D721Med (cell line): ENCODE measurements around the gene BNC2.

Experiments used
- DNase-seq: peaks from one replicate; pipeline ENCODE4 v3.0.0; 2011; ENCODE audit warnings: low spot score; ENCODE audit not compliant: insufficient read length
- FAIRE-seq: peaks from 2 replicates; lab custom pipeline; 2011; peaks lifted over from hg19 to GRCh38; lab: Jason Lieb, UNC
- TF ChIP-seq, protein P1 (sequence below): IDR thresholded peaks from 2 replicates; pipeline ENCODE4 v1.5.1; 2012; ENCODE audit warnings: mild to moderate bottlenecking, control low read depth; ENCODE audit not compliant: insufficient read depth; ENCODE audit errors: missing control alignments

BNC2 gene

DNA sequence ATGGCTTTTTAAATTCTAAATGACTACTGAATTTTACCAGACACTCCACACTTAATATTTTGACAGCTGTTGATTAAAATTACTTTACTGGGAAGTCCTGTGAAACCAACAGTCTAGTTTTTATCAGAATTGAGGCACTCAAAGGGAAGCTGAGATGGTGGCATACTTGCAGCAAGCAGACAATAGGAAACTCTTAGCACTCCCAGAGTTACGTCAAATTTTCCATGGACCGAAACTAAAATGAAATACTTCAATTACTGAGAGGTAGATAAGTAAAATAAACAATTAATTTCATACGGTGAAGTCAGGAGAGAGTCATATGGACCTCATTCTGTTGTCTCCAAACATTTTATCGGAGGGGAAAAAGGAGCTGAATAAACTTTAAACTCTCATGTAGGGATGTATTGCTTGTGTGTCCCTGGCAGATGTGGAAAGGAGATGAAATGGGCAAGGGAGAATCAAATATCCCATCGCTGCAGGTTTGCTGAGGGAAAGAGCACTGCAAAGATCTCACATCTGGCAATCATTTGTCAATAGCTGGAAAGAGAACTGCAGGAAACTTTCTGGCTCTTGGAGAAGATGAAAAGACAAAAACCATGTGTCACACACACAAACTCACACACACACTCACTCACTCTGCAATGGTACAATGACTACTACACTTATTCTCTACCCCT lies 189.4 kb downstream of the BNC2 start:
- no peak for DNase-seq
- no peak for FAIRE-seq
- TF ChIP-seq, protein P1, sequence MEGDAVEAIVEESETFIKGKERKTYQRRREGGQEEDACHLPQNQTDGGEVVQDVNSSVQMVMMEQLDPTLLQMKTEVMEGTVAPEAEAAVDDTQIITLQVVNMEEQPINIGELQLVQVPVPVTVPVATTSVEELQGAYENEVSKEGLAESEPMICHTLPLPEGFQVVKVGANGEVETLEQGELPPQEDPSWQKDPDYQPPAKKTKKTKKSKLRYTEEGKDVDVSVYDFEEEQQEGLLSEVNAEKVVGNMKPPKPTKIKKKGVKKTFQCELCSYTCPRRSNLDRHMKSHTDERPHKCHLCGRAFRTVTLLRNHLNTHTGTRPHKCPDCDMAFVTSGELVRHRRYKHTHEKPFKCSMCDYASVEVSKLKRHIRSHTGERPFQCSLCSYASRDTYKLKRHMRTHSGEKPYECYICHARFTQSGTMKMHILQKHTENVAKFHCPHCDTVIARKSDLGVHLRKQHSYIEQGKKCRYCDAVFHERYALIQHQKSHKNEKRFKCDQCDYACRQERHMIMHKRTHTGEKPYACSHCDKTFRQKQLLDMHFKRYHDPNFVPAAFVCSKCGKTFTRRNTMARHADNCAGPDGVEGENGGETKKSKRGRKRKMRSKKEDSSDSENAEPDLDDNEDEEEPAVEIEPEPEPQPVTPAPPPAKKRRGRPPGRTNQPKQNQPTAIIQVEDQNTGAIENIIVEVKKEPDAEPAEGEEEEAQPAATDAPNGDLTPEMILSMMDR: no peak

DNA sequence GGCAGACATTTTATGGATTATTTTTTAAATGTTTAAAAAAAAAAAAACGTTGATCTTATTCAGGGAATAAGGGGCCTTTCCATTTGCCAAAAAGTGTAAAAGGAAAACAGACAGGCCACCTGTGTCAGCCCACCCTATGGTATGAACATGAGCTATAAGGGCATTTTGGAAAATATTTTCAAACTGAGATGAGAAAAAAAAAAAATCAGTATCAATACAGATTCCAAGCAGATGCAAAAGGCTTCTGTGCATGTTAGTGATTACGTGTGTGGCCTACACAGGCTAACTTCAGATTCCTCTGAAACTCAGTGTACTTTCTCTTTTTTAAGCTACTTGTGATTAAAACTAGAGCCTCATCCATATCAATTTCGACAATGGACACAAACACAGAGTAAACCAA lies 189.9 kb downstream of the BNC2 start:
- DNase-seq (no peak), FAIRE-seq (no peak)
- TF ChIP-seq, protein P1: no peak

- FAIRE-seq (no peak), DNase-seq (no peak)
- TF ChIP-seq, protein P1: no peak
Observed at GRCh38 chr9:16679327-16679821, 191.1 kb downstream of the BNC2 start.

DNA sequence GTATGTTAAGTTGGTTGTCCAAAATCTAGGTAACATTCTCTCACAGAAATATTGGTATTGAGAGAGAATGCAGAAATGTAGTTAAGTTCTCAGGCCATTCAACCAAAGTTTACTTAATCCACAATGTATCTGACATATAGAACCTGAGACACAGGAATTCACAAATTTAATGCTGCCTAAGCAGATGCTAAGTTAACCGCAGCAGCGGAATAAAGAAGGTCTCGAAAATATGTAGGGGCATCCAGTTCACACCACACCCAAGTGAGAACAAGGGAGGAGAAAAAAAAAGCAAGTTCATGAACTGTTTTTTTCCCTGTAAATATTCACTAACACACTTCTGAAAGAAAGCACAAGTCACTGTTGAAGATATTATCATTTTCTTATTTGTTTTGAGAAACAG lies 194.0 kb downstream of the BNC2 start:
- no peak for FAIRE-seq
- DNase-seq: no peak
- TF ChIP-seq, protein P1: no peak

GRCh38 chr9:16675131-16675530 lies 195.3 kb downstream of the BNC2 start:
- TF ChIP-seq, protein P1: no peak
- FAIRE-seq: no peak
- no peak for DNase-seq

DNA sequence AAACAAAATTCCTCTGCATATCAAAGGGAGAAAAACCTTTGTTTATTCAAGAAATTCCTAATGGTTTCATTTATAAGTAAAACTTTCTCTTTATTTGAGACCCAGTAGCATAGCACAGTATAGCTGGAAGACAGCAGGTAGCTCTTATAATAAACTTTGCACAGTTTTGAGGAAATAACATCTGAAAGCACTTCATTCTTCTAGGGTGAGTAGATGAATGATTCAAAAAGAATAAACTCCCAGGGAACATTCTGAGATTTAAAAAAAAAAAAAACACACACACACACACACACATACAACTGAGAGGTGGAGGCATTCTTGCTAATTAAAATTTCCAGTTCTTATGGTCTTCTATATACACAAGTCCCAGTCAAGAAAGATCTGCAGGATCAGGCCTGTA lies 197.3 kb downstream of the BNC2 start:
- DNase-seq (no peak), FAIRE-seq (no peak)
- TF ChIP-seq, protein P1: no peak

GRCh38 chr9:16672501-16672900 lies 198.0 kb downstream of the BNC2 start:
- TF ChIP-seq, protein P1: no peak
- FAIRE-seq: no peak

More at GRCh38 chr9:16672501-16672900, 198.0 kb downstream of the BNC2 start:
- no peak for DNase-seq
